H1 (cell line): ENCODE data around the gene USP24. TPM values are rescaled to one million over a fixed set of nuclear protein-coding genes. Genes with fewer than 3 reads are reported as not detected.

ENCODE experiments used
- CTCF ChIA-PET: fragments of 300-600 bp; sonication (Branson Sonifier 250); formaldehyde crosslinking; loops from one replicate; lab custom pipeline; 2021; ENCODE audit not compliant: partially characterized antibody; lab: Charles Lee
- POLR2A ChIA-PET: fragments of 300-600 bp; sonication (Branson Sonifier 250); formaldehyde crosslinking; loops from one replicate; lab custom pipeline; 2021; ENCODE audit warnings: inconsistent platforms; ENCODE audit not compliant: partially characterized antibody; lab: Charles Lee
- DNase-seq, 2 experiments: peaks; one replicate each; pipeline versions ENCODE4 v3.0.0 to v3.0.0-alpha.2; 2010 to 2022; ENCODE audit warnings: low spot score in 2 of 2, low read depth in 1 of 2, mixed read lengths in 1 of 2
- FAIRE-seq: peaks from 2 replicates; lab custom pipeline; 2011; peaks lifted over from hg19 to GRCh38; lab: Jason Lieb, UNC
- H2AFZ ChIP-seq: 2 replicates; pipeline ENCODE4 v1.8.1; 2012; ENCODE audit warnings: low read length, inconsistent platforms
- H2AK5ac ChIP-seq: 2 replicates; pipeline ENCODE4 v1.6.1; 2013; ENCODE audit warnings: low read depth, low read length
- H2BK120ac ChIP-seq: replicated peaks from 2 replicates; pipeline ENCODE3; 2013; ENCODE audit warnings: low read depth, low read length, inconsistent platforms
- H2BK12ac ChIP-seq: 2 replicates; pipeline ENCODE4 v1.6.1; 2013; ENCODE audit warnings: low read depth, low read length
- H2BK15ac ChIP-seq: 2 replicates; pipeline ENCODE4 v1.6.1; 2013; ENCODE audit warnings: low read length
- H2BK20ac ChIP-seq: 2 replicates; pipeline ENCODE4 v1.6.1; 2013; ENCODE audit warnings: low read length
- H2BK5ac ChIP-seq: 2 replicates; pipeline ENCODE4 v1.6.1; 2013; ENCODE audit warnings: low read depth, low read length
- H3K14ac ChIP-seq: 2 replicates; pipeline ENCODE4 v1.6.1; 2013; ENCODE audit warnings: inconsistent platforms; ENCODE audit not compliant: insufficient read length
- H3K18ac ChIP-seq: 2 replicates; pipeline ENCODE4 v1.6.1; 2013; ENCODE audit warnings: low read length; ENCODE audit errors: extremely low read depth
- H3K23ac ChIP-seq: 2 replicates; pipeline ENCODE4 v1.6.1; 2013; ENCODE audit warnings: inconsistent platforms; ENCODE audit not compliant: insufficient read length
- H3K23me2 ChIP-seq: 2 replicates; pipeline ENCODE4 v1.6.1; 2013; ENCODE audit warnings: low read depth, low read length
- H3K27ac ChIP-seq: 2 replicates; pipeline ENCODE4 v1.6.1; 2011; ENCODE audit warnings: low read depth, low read length, inconsistent platforms
- H3K27me3 ChIP-seq, 4 experiments: replicated peaks in 1 of 4; 1 replicate in 1 of 4; 2 replicates in 3 of 4; pipeline versions ENCODE4 v1.6.1 to v1.8.1; 2011 to 2013; ENCODE audit warnings: low read length in 3 of 4, mild to moderate bottlenecking in 3 of 4, inconsistent platforms in 2 of 4, mixed read lengths in 2 of 4, moderate library complexity in 1 of 4; ENCODE audit not compliant: control insufficient read depth in 3 of 4, insufficient read depth in 3 of 4; ENCODE audit errors: extremely low read depth in 1 of 4
- H3K36me3 ChIP-seq, 4 experiments: 2 replicates each; pipeline versions ENCODE4 v1.6.1 to v1.8.1; 2011 to 2013; ENCODE audit warnings: mild to moderate bottlenecking in 4 of 4, low read length in 3 of 4, moderate library complexity in 2 of 4, control low read depth in 1 of 4, inconsistent platforms in 1 of 4; ENCODE audit not compliant: insufficient read depth in 4 of 4, control insufficient read depth in 2 of 4
- H3K4ac ChIP-seq: replicated peaks from 2 replicates; pipeline ENCODE3; 2013; ENCODE audit warnings: low read length, low read depth, mixed read lengths, inconsistent platforms; ENCODE audit not compliant: insufficient read length
- H3K4me1 ChIP-seq, 4 experiments: replicated peaks in 1 of 4; 1 replicate in 1 of 4; 2 replicates in 3 of 4; pipeline versions ENCODE4 v1.6.1 to v1.8.1; 2011 to 2013; ENCODE audit warnings: low read length in 3 of 4, inconsistent platforms in 2 of 4, mixed read lengths in 1 of 4; ENCODE audit not compliant: insufficient read depth in 4 of 4, control insufficient read depth in 3 of 4
- H3K4me2 ChIP-seq, 2 experiments: 2 replicates each; pipeline versions ENCODE4 v1.6.1 to v1.8.1; 2011 to 2013; ENCODE audit warnings: low read depth in 2 of 2, low read length in 2 of 2, control low read depth in 1 of 2, inconsistent platforms in 1 of 2, mild to moderate bottlenecking in 1 of 2; ENCODE audit not compliant: insufficient read depth in 1 of 2
- H3K4me3 ChIP-seq, 4 experiments: fragments of 200-600, 300-600 bp in 1 of 4; sonication (generic), shearing (Covaris generic), sonication (Bioruptor Twin) in 1 of 4; 2 replicates each; pipeline versions ENCODE4 v1.5.1 to v1.8.1; 2011 to 2016; ENCODE audit warnings: low read length in 4 of 4, low read depth in 3 of 4, control low read depth in 2 of 4, inconsistent platforms in 2 of 4, mild to moderate bottlenecking in 2 of 4, mixed read lengths in 1 of 4, moderate library complexity in 1 of 4; ENCODE audit not compliant: insufficient read depth in 2 of 4; ENCODE audit errors: extremely low read depth in 1 of 4
- H3K56ac ChIP-seq: replicated peaks from 2 replicates; pipeline ENCODE3; 2013; ENCODE audit warnings: low read depth, mild to moderate bottlenecking, mixed read lengths, low read length, inconsistent platforms; ENCODE audit not compliant: insufficient read length
- H3K79me1 ChIP-seq: 2 replicates; pipeline ENCODE4 v1.6.1; 2013; ENCODE audit warnings: low read depth, low read length, control low read depth
- H3K79me2 ChIP-seq, 2 experiments: 2 replicates each; pipeline versions ENCODE4 v1.6.1 to v1.8.1; 2012 to 2013; ENCODE audit warnings: low read length in 2 of 2, mild to moderate bottlenecking in 2 of 2, inconsistent platforms in 1 of 2; ENCODE audit not compliant: insufficient read depth in 2 of 2, control insufficient read depth in 1 of 2
- H3K9ac ChIP-seq, 4 experiments: replicated peaks in 1 of 4; 1 replicate in 1 of 4; 2 replicates in 3 of 4; pipeline versions ENCODE4 v1.6.1 to v1.8.1; 2011 to 2013; ENCODE audit warnings: low read depth in 3 of 4, low read length in 3 of 4, control low read depth in 2 of 4, mild to moderate bottlenecking in 2 of 4, moderate library complexity in 2 of 4, inconsistent platforms in 1 of 4; ENCODE audit errors: extremely low read depth in 1 of 4
- H3K9me3 ChIP-seq, 2 experiments: 2 replicates each; pipeline versions ENCODE4 v1.6.1 to v1.8.1; 2012 to 2013; ENCODE audit warnings: mild to moderate bottlenecking in 2 of 2, moderate library complexity in 2 of 2, control low read depth in 1 of 2, inconsistent platforms in 1 of 2, low read depth in 1 of 2, low read length in 1 of 2, mixed read lengths in 1 of 2; ENCODE audit not compliant: insufficient read depth in 2 of 2
- H4K20me1 ChIP-seq, 2 experiments: replicated peaks in 1 of 2; 2 replicates each; pipeline versions ENCODE3 to v1.8.1; 2011 to 2013; ENCODE audit warnings: inconsistent platforms in 2 of 2, low read length in 2 of 2, mild to moderate bottlenecking in 1 of 2; ENCODE audit not compliant: insufficient read depth in 2 of 2, control insufficient read depth in 1 of 2
- H4K5ac ChIP-seq: 2 replicates; pipeline ENCODE4 v1.6.1; 2013; ENCODE audit warnings: low read length, low read depth, mixed read lengths, inconsistent platforms; ENCODE audit not compliant: insufficient read length
- H4K8ac ChIP-seq: 2 replicates; pipeline ENCODE4 v1.8.0; 2013; ENCODE audit warnings: mild to moderate bottlenecking, moderate library complexity, low read length, inconsistent platforms; ENCODE audit not compliant: insufficient read depth; ENCODE audit errors: extremely low read depth
- H4K91ac ChIP-seq: replicated peaks from 2 replicates; pipeline ENCODE3; 2013; ENCODE audit warnings: low read length, mixed read lengths, inconsistent platforms; ENCODE audit not compliant: insufficient read length
- EZH2 ChIP-seq: fragments of 200-600 bp; sonication (generic); IDR thresholded peaks from 2 replicates; pipeline ENCODE4 v1.7.1; 2012; ENCODE audit warnings: low read depth, mild to moderate bottlenecking, moderate library complexity, low read length, inconsistent platforms; ENCODE audit not compliant: severe bottlenecking
- JUN ChIP-seq: IDR thresholded peaks from 2 replicates; pipeline ENCODE4 v1.6.1; 2011; ENCODE audit warnings: low read depth, mild to moderate bottlenecking, improper control_type of control experiment, low read length
- JUND ChIP-seq: IDR thresholded peaks from 2 replicates; pipeline ENCODE4 v1.6.1; 2011; ENCODE audit warnings: mild to moderate bottlenecking, improper control_type of control experiment, low read length
- MAFK ChIP-seq: IDR thresholded peaks from 2 replicates; pipeline ENCODE4 v1.6.1; 2012; ENCODE audit warnings: low read depth, mild to moderate bottlenecking, improper control_type of control experiment, low read length
- POLR2A ChIP-seq, 2 experiments: IDR thresholded peaks; 1 replicate in 1 of 2; 2 replicates in 1 of 2; pipeline ENCODE4 v1.6.1; 2011; ENCODE audit warnings: low read depth in 2 of 2, low read length in 2 of 2, mild to moderate bottlenecking in 2 of 2; ENCODE audit errors: control extremely low read depth in 1 of 2
- RXRA ChIP-seq: IDR thresholded peaks from 2 replicates; pipeline ENCODE4 v1.6.1; 2011; ENCODE audit warnings: low read depth, mild to moderate bottlenecking, low read length, moderate library complexity; ENCODE audit not compliant: insufficient read depth
- SIN3A ChIP-seq, 2 experiments: IDR thresholded peaks in 1 of 2; conservative IDR thresholded peaks in 1 of 2; 2 replicates each; pipeline ENCODE4 v1.6.1; 2011 to 2012; ENCODE audit warnings: low read length in 2 of 2, improper control_type of control experiment in 1 of 2, low read depth in 1 of 2, mild to moderate bottlenecking in 1 of 2
- SIRT6 ChIP-seq: IDR thresholded peaks from one replicate; pipeline ENCODE4 v1.7.1; 2012; ENCODE audit warnings: low read length, inconsistent platforms
- SIX5 ChIP-seq: IDR thresholded peaks from 2 replicates; pipeline ENCODE4 v1.6.1; 2011; ENCODE audit warnings: mild to moderate bottlenecking, low read depth, low read length
- SP2 ChIP-seq: IDR thresholded peaks from 2 replicates; pipeline ENCODE4 v1.6.1; 2012; ENCODE audit warnings: mild to moderate bottlenecking, low read length, inconsistent platforms
- SP4 ChIP-seq: IDR thresholded peaks from 2 replicates; pipeline ENCODE4 v1.6.1; 2012; ENCODE audit warnings: low read length, inconsistent platforms
- TAF1 ChIP-seq: IDR thresholded peaks from 2 replicates; pipeline ENCODE4 v1.6.1; 2011; ENCODE audit warnings: mild to moderate bottlenecking, low read depth, low read length
- YY1 ChIP-seq: IDR thresholded peaks from 2 replicates; pipeline ENCODE4 v1.6.1; 2011; ENCODE audit warnings: low read depth, mild to moderate bottlenecking, low read length
- WGBS, 2 experiments: shearing (Covaris generic) in 1 of 2; methylation state at CpG; one replicate each; pipeline versions ENCODE4 v1.1.6 to v1.1.7; 2013 to 2015; ENCODE audit warnings: low lambda C conversion rate in 2 of 2, mixed read lengths in 2 of 2, inconsistent platforms in 1 of 2, low coverage in 1 of 2, missing lambda C conversion rate in 1 of 2; ENCODE audit not compliant: insufficient replicate concordance in 2 of 2, insufficient coverage in 1 of 2, insufficient read length in 1 of 2; ENCODE audit errors: extremely low coverage in 1 of 2, missing lambda C conversion rate in 1 of 2; 5-methylcytosine and 5-hydroxymethylcytosine counted together
- polyA plus RNA-seq, 7 experiments: library from polyadenylated mRNA; depleted of rRNA in 3 of 7; stranded (reverse) in 5 of 7; unstranded in 2 of 7; fragments of >200 nt in 5 of 7; fragments of 200-250 nt in 2 of 7; gene quantifications; 1 replicate in 5 of 7; 2 replicates in 1 of 7; 4 replicates in 1 of 7; pipeline versions ENCODE4 v1.2.1 to v1.2.3, GENCODE V29; 2011 to 2013; ENCODE audit warnings: missing spikeins in 2 of 7, mixed read lengths in 2 of 7
- total RNA-seq: library from RNA; stranded (reverse); fragmentation: NEBNext Ultra II Directional; extraction: Animal tissue kit (Norgen Biotek cat#: 25700); gene quantifications from 2 replicates; pipeline ENCODE4 v1.2.1, GENCODE V29; 2021
- TF ChIP-seq, protein P1 (sequence below): IDR thresholded peaks from 2 replicates; pipeline ENCODE4 v1.6.1; 2011; ENCODE audit warnings: low read length, improper control_type of control experiment

Gene USP24
- total and polyA plus RNA-seq, 2 of the 8 experiments (the other 6 are each of a cell fraction or from before 2014, with no cell fraction given) = 11.1 to 34.6 TPM

DNA sequence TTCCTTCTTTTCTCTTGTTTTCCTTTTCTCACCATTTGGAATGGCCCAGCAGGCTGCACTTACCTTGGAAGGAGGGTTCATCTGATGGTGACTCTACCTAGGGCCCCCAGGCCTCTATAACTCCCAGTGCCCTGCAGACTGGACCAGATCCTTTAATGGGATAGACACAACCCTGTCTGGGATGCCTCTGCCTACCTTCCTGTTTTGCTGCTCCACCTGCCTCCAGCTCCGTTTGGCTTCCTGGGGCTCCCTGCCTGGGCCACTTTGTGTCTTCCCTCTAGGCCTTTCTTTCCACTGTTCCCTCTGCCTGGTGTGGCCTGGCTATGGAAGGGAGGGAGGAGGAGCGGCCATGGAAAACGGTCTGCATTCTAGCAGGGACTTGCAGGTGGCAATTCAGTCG is 168.3 kb downstream of the USP24 start:
- H3K79me2 ChIP-seq = peaks cover 4 to 8% of the 10 kb centered on the region in 2 experiments; a peak in 1 of 4 replicates
- WGBS, 2 experiments = 89% methylated on average over 2 of the region's 4 CpGs; no CpG with 5 or more reads in 1 of the 2 experiments
- TF ChIP-seq POLR2A (IDR thresholded peaks at IDR 0.05; ENCODE audit: control extremely low read depth in 1 of 2, low read depth in 2 of 2, low read length in 2 of 2) = no peak
- TF ChIP-seq SP4 = no peak
- no peak for TF ChIP-seq TAF1
- TF ChIP-seq, protein P1, sequence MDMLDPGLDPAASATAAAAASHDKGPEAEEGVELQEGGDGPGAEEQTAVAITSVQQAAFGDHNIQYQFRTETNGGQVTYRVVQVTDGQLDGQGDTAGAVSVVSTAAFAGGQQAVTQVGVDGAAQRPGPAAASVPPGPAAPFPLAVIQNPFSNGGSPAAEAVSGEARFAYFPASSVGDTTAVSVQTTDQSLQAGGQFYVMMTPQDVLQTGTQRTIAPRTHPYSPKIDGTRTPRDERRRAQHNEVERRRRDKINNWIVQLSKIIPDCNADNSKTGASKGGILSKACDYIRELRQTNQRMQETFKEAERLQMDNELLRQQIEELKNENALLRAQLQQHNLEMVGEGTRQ = no peak
- TF ChIP-seq JUN = no peak
- no peak for TF ChIP-seq YY1
- no peak for TF ChIP-seq EZH2
- no peak for TF ChIP-seq RXRA
- TF ChIP-seq SIRT6 = no peak
- TF ChIP-seq MAFK = no peak
- no peak for TF ChIP-seq SIX5
- no peak for TF ChIP-seq SP2
- no peak for TF ChIP-seq SIN3A (conservative IDR thresholded peaks at IDR 0.05 in 1 of 2, IDR thresholded peaks at IDR 0.05 in 1 of 2; ENCODE audit: low read depth in 1 of 2, low read length in 2 of 2)
- TF ChIP-seq JUND = no peak

More for the DNA sequence above, 168.3 kb downstream of the USP24 start:
- Histone ChIP-seq H3K9ac (no peak overlapping the region), H3K4ac (no peak overlapping the region), H3K14ac (no peak overlapping the region), H3K4me2 (no peak overlapping the region), H3K23me2 (no peaks in the 10 kb centered on the region), H2AFZ (no peak overlapping the region), H3K18ac (no peak overlapping the region), H2BK5ac (no peak overlapping the region; the same call in 1 of the 2 replicates), H4K91ac (no peak overlapping the region), H4K5ac (no peak overlapping the region), H3K56ac (no peak overlapping the region), H3K23ac (no peak overlapping the region), H2BK12ac (no peak overlapping the region), H3K79me1 (no peaks in the 10 kb centered on the region; the same call in none of the 2 replicates), H3K4me3 (no peak overlapping the region), H2AK5ac (no peak overlapping the region), H4K20me1 (peaks cover 0 to 34% of the 10 kb centered on the region in 2 experiments), H2BK15ac (no peak overlapping the region), H4K8ac (peak overlapping the region; percentile 7; the same call in 1 of the 2 replicates), H3K4me1 (no peaks in the 10 kb centered on the region; a peak in 1 of 7 replicates), H2BK20ac (no peak overlapping the region), H2BK120ac (no peak overlapping the region), H3K36me3 (peaks cover 0 to 17% (median 0%) of the 10 kb centered on the region in 4 experiments; a peak in 1 of 8 replicates), H3K27me3 (no peaks in the 10 kb centered on the region), H3K9me3 (no peaks in the 10 kb centered on the region), H3K27ac (no peak overlapping the region)
- POLR2A ChIA-PET = no interaction called here
- CTCF ChIA-PET = interaction anchor here (0.7 to 1.5 kb wide), 4 partner anchors 9 to 139 kb away, joined by 3 to 6 read pairs (median 4); no protein-coding TSS in a partner anchor
- DNase-seq (no peak), FAIRE-seq (no peak)
